H1 (cell line): ENCODE results near the gene PCNA. TPM values are rescaled to one million over a fixed set of nuclear protein-coding genes. Genes with fewer than 3 reads are reported as not detected.

Source experiments
- CTCF ChIA-PET: fragments of 300-600 bp; sonication (Branson Sonifier 250); formaldehyde crosslinking; loops from one replicate; lab custom pipeline; 2021; ENCODE audit not compliant: partially characterized antibody; lab: Charles Lee
- POLR2A ChIA-PET: fragments of 300-600 bp; sonication (Branson Sonifier 250); formaldehyde crosslinking; loops from one replicate; lab custom pipeline; 2021; ENCODE audit warnings: inconsistent platforms; ENCODE audit not compliant: partially characterized antibody; lab: Charles Lee
- DNase-seq, 2 experiments: peaks; one replicate each; pipeline versions ENCODE4 v3.0.0 to v3.0.0-alpha.2; 2010 to 2022; ENCODE audit warnings: low spot score in 2 of 2, low read depth in 1 of 2, mixed read lengths in 1 of 2
- FAIRE-seq: peaks from 2 replicates; lab custom pipeline; 2011; peaks lifted over from hg19 to GRCh38; lab: Jason Lieb, UNC
- H2AFZ ChIP-seq: 2 replicates; pipeline ENCODE4 v1.8.1; 2012; ENCODE audit warnings: low read length, inconsistent platforms
- H2AK5ac ChIP-seq: 2 replicates; pipeline ENCODE4 v1.6.1; 2013; ENCODE audit warnings: low read depth, low read length
- H2BK120ac ChIP-seq: replicated peaks from 2 replicates; pipeline ENCODE3; 2013; ENCODE audit warnings: low read depth, low read length, inconsistent platforms
- H2BK12ac ChIP-seq: 2 replicates; pipeline ENCODE4 v1.6.1; 2013; ENCODE audit warnings: low read depth, low read length
- H2BK15ac ChIP-seq: 2 replicates; pipeline ENCODE4 v1.6.1; 2013; ENCODE audit warnings: low read length
- H2BK20ac ChIP-seq: 2 replicates; pipeline ENCODE4 v1.6.1; 2013; ENCODE audit warnings: low read length
- H2BK5ac ChIP-seq: 2 replicates; pipeline ENCODE4 v1.6.1; 2013; ENCODE audit warnings: low read depth, low read length
- H3K14ac ChIP-seq: 2 replicates; pipeline ENCODE4 v1.6.1; 2013; ENCODE audit warnings: inconsistent platforms; ENCODE audit not compliant: insufficient read length
- H3K18ac ChIP-seq: 2 replicates; pipeline ENCODE4 v1.6.1; 2013; ENCODE audit warnings: low read length; ENCODE audit errors: extremely low read depth
- H3K23ac ChIP-seq: 2 replicates; pipeline ENCODE4 v1.6.1; 2013; ENCODE audit warnings: inconsistent platforms; ENCODE audit not compliant: insufficient read length
- H3K23me2 ChIP-seq: 2 replicates; pipeline ENCODE4 v1.6.1; 2013; ENCODE audit warnings: low read depth, low read length
- H3K27ac ChIP-seq: 2 replicates; pipeline ENCODE4 v1.6.1; 2011; ENCODE audit warnings: low read depth, low read length, inconsistent platforms
- H3K27me3 ChIP-seq, 4 experiments: replicated peaks in 1 of 4; 1 replicate in 1 of 4; 2 replicates in 3 of 4; pipeline versions ENCODE4 v1.6.1 to v1.8.1; 2011 to 2013; ENCODE audit warnings: low read length in 3 of 4, mild to moderate bottlenecking in 3 of 4, inconsistent platforms in 2 of 4, mixed read lengths in 2 of 4, moderate library complexity in 1 of 4; ENCODE audit not compliant: control insufficient read depth in 3 of 4, insufficient read depth in 3 of 4; ENCODE audit errors: extremely low read depth in 1 of 4
- H3K36me3 ChIP-seq, 4 experiments: 2 replicates each; pipeline versions ENCODE4 v1.6.1 to v1.8.1; 2011 to 2013; ENCODE audit warnings: mild to moderate bottlenecking in 4 of 4, low read length in 3 of 4, moderate library complexity in 2 of 4, control low read depth in 1 of 4, inconsistent platforms in 1 of 4; ENCODE audit not compliant: insufficient read depth in 4 of 4, control insufficient read depth in 2 of 4
- H3K4ac ChIP-seq: replicated peaks from 2 replicates; pipeline ENCODE3; 2013; ENCODE audit warnings: low read length, low read depth, mixed read lengths, inconsistent platforms; ENCODE audit not compliant: insufficient read length
- H3K4me1 ChIP-seq, 4 experiments: replicated peaks in 1 of 4; 1 replicate in 1 of 4; 2 replicates in 3 of 4; pipeline versions ENCODE4 v1.6.1 to v1.8.1; 2011 to 2013; ENCODE audit warnings: low read length in 3 of 4, inconsistent platforms in 2 of 4, mixed read lengths in 1 of 4; ENCODE audit not compliant: insufficient read depth in 4 of 4, control insufficient read depth in 3 of 4
- H3K4me2 ChIP-seq, 2 experiments: 2 replicates each; pipeline versions ENCODE4 v1.6.1 to v1.8.1; 2011 to 2013; ENCODE audit warnings: low read depth in 2 of 2, low read length in 2 of 2, control low read depth in 1 of 2, inconsistent platforms in 1 of 2, mild to moderate bottlenecking in 1 of 2; ENCODE audit not compliant: insufficient read depth in 1 of 2
- H3K4me3 ChIP-seq, 4 experiments: fragments of 200-600, 300-600 bp in 1 of 4; sonication (generic), shearing (Covaris generic), sonication (Bioruptor Twin) in 1 of 4; 2 replicates each; pipeline versions ENCODE4 v1.5.1 to v1.8.1; 2011 to 2016; ENCODE audit warnings: low read length in 4 of 4, low read depth in 3 of 4, control low read depth in 2 of 4, inconsistent platforms in 2 of 4, mild to moderate bottlenecking in 2 of 4, mixed read lengths in 1 of 4, moderate library complexity in 1 of 4; ENCODE audit not compliant: insufficient read depth in 2 of 4; ENCODE audit errors: extremely low read depth in 1 of 4
- H3K56ac ChIP-seq: replicated peaks from 2 replicates; pipeline ENCODE3; 2013; ENCODE audit warnings: low read depth, mild to moderate bottlenecking, mixed read lengths, low read length, inconsistent platforms; ENCODE audit not compliant: insufficient read length
- H3K79me1 ChIP-seq: 2 replicates; pipeline ENCODE4 v1.6.1; 2013; ENCODE audit warnings: low read depth, low read length, control low read depth
- H3K79me2 ChIP-seq, 2 experiments: 2 replicates each; pipeline versions ENCODE4 v1.6.1 to v1.8.1; 2012 to 2013; ENCODE audit warnings: low read length in 2 of 2, mild to moderate bottlenecking in 2 of 2, inconsistent platforms in 1 of 2; ENCODE audit not compliant: insufficient read depth in 2 of 2, control insufficient read depth in 1 of 2
- H3K9ac ChIP-seq, 4 experiments: replicated peaks in 1 of 4; 1 replicate in 1 of 4; 2 replicates in 3 of 4; pipeline versions ENCODE4 v1.6.1 to v1.8.1; 2011 to 2013; ENCODE audit warnings: low read depth in 3 of 4, low read length in 3 of 4, control low read depth in 2 of 4, mild to moderate bottlenecking in 2 of 4, moderate library complexity in 2 of 4, inconsistent platforms in 1 of 4; ENCODE audit errors: extremely low read depth in 1 of 4
- H3K9me3 ChIP-seq, 2 experiments: 2 replicates each; pipeline versions ENCODE4 v1.6.1 to v1.8.1; 2012 to 2013; ENCODE audit warnings: mild to moderate bottlenecking in 2 of 2, moderate library complexity in 2 of 2, control low read depth in 1 of 2, inconsistent platforms in 1 of 2, low read depth in 1 of 2, low read length in 1 of 2, mixed read lengths in 1 of 2; ENCODE audit not compliant: insufficient read depth in 2 of 2
- H4K20me1 ChIP-seq, 2 experiments: replicated peaks in 1 of 2; 2 replicates each; pipeline versions ENCODE3 to v1.8.1; 2011 to 2013; ENCODE audit warnings: inconsistent platforms in 2 of 2, low read length in 2 of 2, mild to moderate bottlenecking in 1 of 2; ENCODE audit not compliant: insufficient read depth in 2 of 2, control insufficient read depth in 1 of 2
- H4K5ac ChIP-seq: 2 replicates; pipeline ENCODE4 v1.6.1; 2013; ENCODE audit warnings: low read length, low read depth, mixed read lengths, inconsistent platforms; ENCODE audit not compliant: insufficient read length
- H4K8ac ChIP-seq: 2 replicates; pipeline ENCODE4 v1.8.0; 2013; ENCODE audit warnings: mild to moderate bottlenecking, moderate library complexity, low read length, inconsistent platforms; ENCODE audit not compliant: insufficient read depth; ENCODE audit errors: extremely low read depth
- H4K91ac ChIP-seq: replicated peaks from 2 replicates; pipeline ENCODE3; 2013; ENCODE audit warnings: low read length, mixed read lengths, inconsistent platforms; ENCODE audit not compliant: insufficient read length
- ASH2L ChIP-seq: fragments of 200-600, 300-600 bp; sonication (generic); IDR thresholded peaks from one replicate; pipeline ENCODE4 v1.7.1; 2017; ENCODE audit warnings: low read length
- CREB1 ChIP-seq: IDR thresholded peaks from 2 replicates; pipeline ENCODE4 v1.6.1; 2012; ENCODE audit warnings: inconsistent platforms
- EGR1 ChIP-seq: IDR thresholded peaks from 2 replicates; pipeline ENCODE4 v1.6.1; 2011; ENCODE audit warnings: low read depth, low read length, borderline replicate concordance
- GTF2F1 ChIP-seq: IDR thresholded peaks from 2 replicates; pipeline ENCODE4 v1.6.1; 2012; ENCODE audit warnings: low read depth, low read length, improper control_type of control experiment, borderline replicate concordance
- NRF1 ChIP-seq: IDR thresholded peaks from 2 replicates; pipeline ENCODE4 v1.6.1; 2011; ENCODE audit warnings: mild to moderate bottlenecking, low read depth, low read length, improper control_type of control experiment
- POU5F1 ChIP-seq: IDR thresholded peaks from 2 replicates; pipeline ENCODE4 v1.6.1; 2011; ENCODE audit warnings: low read depth, mild to moderate bottlenecking, low read length, moderate library complexity
- SIRT6 ChIP-seq: IDR thresholded peaks from one replicate; pipeline ENCODE4 v1.7.1; 2012; ENCODE audit warnings: low read length, inconsistent platforms
- SUZ12 ChIP-seq: fragments of 200-600 bp; sonication (generic); IDR thresholded peaks from 2 replicates; pipeline ENCODE4 v1.6.1; 2012; ENCODE audit warnings: mild to moderate bottlenecking, inconsistent platforms, low read length, moderate library complexity, mixed read lengths
- YY1 ChIP-seq: IDR thresholded peaks from 2 replicates; pipeline ENCODE4 v1.6.1; 2011; ENCODE audit warnings: low read depth, mild to moderate bottlenecking, low read length
- WGBS, 2 experiments: shearing (Covaris generic) in 1 of 2; methylation state at CpG; one replicate each; pipeline versions ENCODE4 v1.1.6 to v1.1.7; 2013 to 2015; ENCODE audit warnings: low lambda C conversion rate in 2 of 2, mixed read lengths in 2 of 2, inconsistent platforms in 1 of 2, low coverage in 1 of 2, missing lambda C conversion rate in 1 of 2; ENCODE audit not compliant: insufficient replicate concordance in 2 of 2, insufficient coverage in 1 of 2, insufficient read length in 1 of 2; ENCODE audit errors: extremely low coverage in 1 of 2, missing lambda C conversion rate in 1 of 2; 5-methylcytosine and 5-hydroxymethylcytosine counted together
- polyA plus RNA-seq, 7 experiments: library from polyadenylated mRNA; depleted of rRNA in 3 of 7; stranded (reverse) in 5 of 7; unstranded in 2 of 7; fragments of >200 nt in 5 of 7; fragments of 200-250 nt in 2 of 7; gene quantifications; 1 replicate in 5 of 7; 2 replicates in 1 of 7; 4 replicates in 1 of 7; pipeline versions ENCODE4 v1.2.1 to v1.2.3, GENCODE V29; 2011 to 2013; ENCODE audit warnings: missing spikeins in 2 of 7, mixed read lengths in 2 of 7
- total RNA-seq: library from RNA; stranded (reverse); fragmentation: NEBNext Ultra II Directional; extraction: Animal tissue kit (Norgen Biotek cat#: 25700); gene quantifications from 2 replicates; pipeline ENCODE4 v1.2.1, GENCODE V29; 2021
- TF ChIP-seq, protein P1 (sequence below): IDR thresholded peaks from 2 replicates; pipeline ENCODE4 v1.6.1; 2011; ENCODE audit warnings: low read length, improper control_type of control experiment

Gene PCNA
- total and polyA plus RNA-seq, 2 of the 8 experiments (the other 6 are each of a cell fraction or from before 2014, with no cell fraction given) = 290 to 737 TPM

DNA sequence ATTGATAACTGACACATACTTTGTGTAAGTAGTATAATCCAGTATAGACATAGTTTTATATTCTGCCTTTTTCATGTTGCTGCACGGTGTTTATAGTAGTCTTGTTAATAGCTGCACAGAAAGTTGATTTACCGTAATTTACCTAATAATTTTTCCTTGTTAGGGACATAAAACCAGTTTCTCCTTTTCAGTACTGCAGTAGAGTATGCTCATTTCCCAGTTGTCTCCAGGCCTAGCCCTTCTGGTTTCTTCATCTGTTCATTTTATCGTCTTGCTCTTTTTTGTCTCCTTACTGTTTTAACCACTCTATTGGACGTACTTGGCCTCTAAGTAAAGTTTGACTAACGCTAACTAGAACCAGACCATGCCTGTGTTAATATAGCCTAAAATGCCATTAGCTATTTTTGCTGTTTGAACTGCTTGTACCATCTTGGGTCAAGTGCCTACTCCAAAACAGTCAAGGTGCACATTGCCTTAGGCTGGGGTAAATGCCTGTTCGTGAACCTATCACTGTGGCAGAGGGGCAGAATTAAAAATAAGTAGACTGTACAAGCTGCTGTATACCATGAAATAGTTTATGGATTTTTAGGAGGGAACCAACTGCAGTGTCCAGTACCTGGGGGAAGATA lies 41.9 kb upstream of the PCNA start:
- DNase-seq (no peak), FAIRE-seq (no peak)
- Histone ChIP-seq H3K36me3 (no peaks in the 10 kb centered on the region), H3K4ac (no peak overlapping the region), H3K9ac (no peak overlapping the region), H4K91ac (no peak overlapping the region), H2BK20ac (no peak overlapping the region), H2AFZ (no peak overlapping the region), H3K23me2 (no peaks in the 10 kb centered on the region; the same call in 1 of the 2 replicates), H3K4me1 (peaks cover 0 to under 1% (median under 1%) of the 10 kb centered on the region in 4 experiments; a peak in 1 of 7 replicates), H3K56ac (no peak overlapping the region), H2BK5ac (no peak overlapping the region), H3K14ac (no peak overlapping the region), H2AK5ac (no peak overlapping the region), H3K9me3 (no peaks in the 10 kb centered on the region), H3K79me2 (peaks cover 0 to 66% of the 10 kb centered on the region in 2 experiments; a peak in 3 of 4 replicates), H4K8ac (no peak overlapping the region), H2BK12ac (no peak overlapping the region), H3K4me2 (no peak overlapping the region), H3K4me3 (no peak overlapping the region), H4K5ac (no peak overlapping the region), H2BK120ac (no peak overlapping the region), H3K79me1 (peaks cover 10% of the 10 kb centered on the region), H2BK15ac (no peak overlapping the region), H4K20me1 (peaks cover 0 to 2% of the 10 kb centered on the region in 2 experiments), H3K27me3 (no peaks in the 10 kb centered on the region), H3K27ac (no peak overlapping the region), H3K18ac (no peak overlapping the region), H3K23ac (no peak overlapping the region)
- CTCF ChIA-PET = interaction anchor here (0.6 kb wide), 2 partner anchors 42 to 624 kb away, joined by 3 to 4 read pairs; no protein-coding TSS in a partner anchor
- 88% methylated on average over 6 of the region's 6 CpGs; no CpG with 5 or more reads in 1 of the 2 experiments for WGBS, 2 experiments
- POLR2A ChIA-PET = interaction anchor here (0.9 kb wide), 1 partner anchor 9 kb away, joined by 3 read pairs; no protein-coding TSS in a partner anchor
- TF ChIP-seq SUZ12 (no peak), POU5F1 (no peak), EGR1 (no peak), CREB1 (no peak), ASH2L (no peak), NRF1 (no peak), GTF2F1 (no peak), SIRT6 (no peak), YY1 (no peak)
- TF ChIP-seq, protein P1, sequence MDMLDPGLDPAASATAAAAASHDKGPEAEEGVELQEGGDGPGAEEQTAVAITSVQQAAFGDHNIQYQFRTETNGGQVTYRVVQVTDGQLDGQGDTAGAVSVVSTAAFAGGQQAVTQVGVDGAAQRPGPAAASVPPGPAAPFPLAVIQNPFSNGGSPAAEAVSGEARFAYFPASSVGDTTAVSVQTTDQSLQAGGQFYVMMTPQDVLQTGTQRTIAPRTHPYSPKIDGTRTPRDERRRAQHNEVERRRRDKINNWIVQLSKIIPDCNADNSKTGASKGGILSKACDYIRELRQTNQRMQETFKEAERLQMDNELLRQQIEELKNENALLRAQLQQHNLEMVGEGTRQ = no peak
